Prostate gland (tissue), 2 donors: Measurements from ENCODE around the gene POFUT1. TPM values are rescaled to one million over a fixed set of nuclear protein-coding genes. Genes with fewer than 3 reads are reported as not detected.

Experiments used
- DNase-seq: peaks from one replicate; pipeline ENCODE4 v3.0.0-alpha.2; 2019; ENCODE audit warnings: low spot score
- H3K27ac ChIP-seq, 2 donors: fragments of 200-600 bp; sonication (generic); 2 replicates each; pipeline ENCODE4 v1.5.1; 2017 to 2019
- H3K27me3 ChIP-seq: fragments of 200-600 bp; sonication (generic); replicated peaks from 2 replicates; pipeline ENCODE4 v1.5.1; 2019; ENCODE audit not compliant: insufficient read depth
- H3K36me3 ChIP-seq, 2 donors: fragments of 200-600 bp; sonication (generic); 1 replicate in 1 of 2; 2 replicates in 1 of 2; pipeline versions ENCODE4 v1.5.1 to v1.8.1; 2017 to 2019
- H3K4me1 ChIP-seq: fragments of 200-600 bp; sonication (generic); replicated peaks from 2 replicates; pipeline ENCODE4 v1.5.1; 2019
- H3K4me3 ChIP-seq, 2 donors: fragments of 200-600 bp; sonication (generic); 2 replicates each; pipeline ENCODE4 v1.5.1; 2017 to 2019
- H3K9me3 ChIP-seq: fragments of 200-600 bp; sonication (generic); 2 replicates; pipeline ENCODE4 v1.5.1; 2017
- CTCF ChIP-seq, 4 experiments: fragments of 200-600 bp in 2 of 4; fragments of 450-650 bp in 2 of 4; sonication (generic) in 2 of 4; IDR thresholded peaks; 1 replicate in 3 of 4; 2 replicates in 1 of 4; pipeline ENCODE4 v1.5.1; 2016 to 2019; ENCODE audit warnings: antibody characterized with exemption in 4 of 4, mild to moderate bottlenecking in 2 of 4, moderate library complexity in 2 of 4
- POLR2A ChIP-seq: fragments of 450-650 bp; IDR thresholded peaks from one replicate; pipeline ENCODE4 v1.6.1; 2016; ENCODE audit warnings: antibody characterized with exemption, mild to moderate bottlenecking
- POLR2AphosphoS5 ChIP-seq: sonication (generic); formaldehyde crosslinking; IDR thresholded peaks from one replicate; pipeline ENCODE4 v1.6.1; 2017; ENCODE audit warnings: antibody characterized with exemption
- WGBS: methylation state at CpG from one replicate; pipeline ENCODE4 v1.1.5; 2018; 5-methylcytosine and 5-hydroxymethylcytosine counted together
- intact Hi-C: fragments of 100-400 bp; cut with DNase I; formaldehyde crosslinking; loops from one replicate; pipeline ENCODE4 v1.14.2; 2022
- total RNA-seq, 2 donors: library from RNA; depleted of rRNA; stranded (reverse); fragments of >200 nt; gene quantifications; one replicate each; pipeline ENCODE4 v1.1.0, GENCODE V29; 2016

Gene POFUT1
- total RNA-seq, 2 donors from 2014 or later, result 33.2 to 44.3 TPM

- no peak for DNase-seq
- Histone ChIP-seq H3K4me1 (peaks cover 5% of the 10 kb centered on the region), H3K27me3 (no peaks in the 10 kb centered on the region), H3K27ac (no peak overlapping the region), H3K36me3 (peaks cover 0 to 8% of the 10 kb centered on the region in 2 donors), H3K4me3 (no peak overlapping the region), H3K9me3 (no peaks in the 10 kb centered on the region)
- intact Hi-C loops, result no loop called here
- 60% methylated on average over 1 of the region's 1 CpG for WGBS
- TF ChIP-seq POLR2A (no peak), POLR2AphosphoS5 (no peak), CTCF (IDR thresholded peaks at IDR 0.05) (no peak)
These were observed 18.7 kb downstream of the POFUT1 start for GRCh38 chr20:32226391-32226790.

GRCh38 chr20:32227306-32227705, 19.6 kb downstream of the POFUT1 start:
- DNase-seq, result no peak
- Histone ChIP-seq H3K4me1 (peaks cover 5% of the 10 kb centered on the region), H3K36me3 (peaks cover 0 to 8% of the 10 kb centered on the region in 2 donors), H3K9me3 (no peaks in the 10 kb centered on the region), H3K27me3 (no peaks in the 10 kb centered on the region), H3K27ac (no peak overlapping the region), H3K4me3 (no peak overlapping the region)
- 52% methylated on average over 7 of the region's 7 CpGs for WGBS
- no peak for TF ChIP-seq CTCF (IDR thresholded peaks at IDR 0.05)
- TF ChIP-seq POLR2A, result no peak
- TF ChIP-seq POLR2AphosphoS5, result no peak
- intact Hi-C loops, result no loop called here

GRCh38 chr20:32227744-32228688, 20.3 kb downstream of the POFUT1 start:
- Histone ChIP-seq H3K27ac (no peak overlapping the region), H3K36me3 (peaks cover 3% of the 10 kb centered on the region in 2 donors), H3K9me3 (no peaks in the 10 kb centered on the region), H3K4me1 (peaks cover 5% of the 10 kb centered on the region), H3K4me3 (no peak overlapping the region), H3K27me3 (no peaks in the 10 kb centered on the region)
- TF ChIP-seq CTCF (IDR thresholded peaks at IDR 0.05), result no peak
- peak; percentile 82 for TF ChIP-seq POLR2AphosphoS5
- TF ChIP-seq POLR2A, result no peak
- WGBS, result 35% methylated on average over 22 of the region's 22 CpGs
- intact Hi-C loops, result no loop called here
- DNase-seq, result peak; percentile 72

GRCh38 chr20:32229251-32229747, 21.6 kb downstream of the POFUT1 start:
- DNase-seq, result no peak
- 90% methylated on average over 5 of the region's 5 CpGs for WGBS
- intact Hi-C loops, result no loop called here
- Histone ChIP-seq H3K27me3 (no peaks in the 10 kb centered on the region), H3K4me3 (no peak overlapping the region), H3K36me3 (peaks cover 0 to 4% of the 10 kb centered on the region in 2 donors), H3K27ac (no peak overlapping the region), H3K4me1 (peaks cover 5% of the 10 kb centered on the region), H3K9me3 (no peaks in the 10 kb centered on the region)
- TF ChIP-seq POLR2A, result no peak

- no peak for TF ChIP-seq POLR2AphosphoS5
- no peak for TF ChIP-seq POLR2A
- TF ChIP-seq CTCF (IDR thresholded peaks at IDR 0.05), result no peak
- intact Hi-C loops, result no loop called here
- no peaks in the 10 kb centered on the region for H3K9me3 ChIP-seq
- no peak overlapping the region for H3K4me3 ChIP-seq
- 97% methylated on average over 13 of the region's 13 CpGs for WGBS
- no peak for DNase-seq
- peaks cover 5% of the 10 kb centered on the region for H3K4me1 ChIP-seq
- peaks cover 0 to 4% of the 10 kb centered on the region in 2 donors for H3K36me3 ChIP-seq
- no peak overlapping the region for H3K27ac ChIP-seq
- no peaks in the 10 kb centered on the region for H3K27me3 ChIP-seq
These were observed 23.0 kb downstream of the POFUT1 start for GRCh38 chr20:32230707-32231106.
